ENCODE data around the gene IPO5.

DNA sequence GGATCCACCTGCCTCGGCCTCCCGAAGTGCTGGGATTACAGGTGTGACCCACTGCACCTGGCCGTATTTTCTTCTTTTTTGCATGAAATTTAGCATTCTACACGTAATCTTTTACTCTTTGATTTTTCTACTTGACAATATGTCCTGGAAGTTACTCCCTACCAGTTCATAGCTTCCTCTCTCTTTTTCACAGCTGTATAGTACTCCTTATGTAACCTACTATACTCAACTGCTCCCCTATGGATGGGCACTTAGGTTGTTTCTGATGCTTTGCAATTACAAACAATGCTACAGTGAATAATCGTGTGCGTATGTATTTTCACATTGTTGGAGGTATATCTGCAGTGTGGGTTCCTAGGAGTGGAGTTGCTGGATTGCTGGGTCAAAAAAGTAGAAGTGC lies 98.9 kb downstream of the IPO5 start:
- TF ChIP-seq, protein P1, sequence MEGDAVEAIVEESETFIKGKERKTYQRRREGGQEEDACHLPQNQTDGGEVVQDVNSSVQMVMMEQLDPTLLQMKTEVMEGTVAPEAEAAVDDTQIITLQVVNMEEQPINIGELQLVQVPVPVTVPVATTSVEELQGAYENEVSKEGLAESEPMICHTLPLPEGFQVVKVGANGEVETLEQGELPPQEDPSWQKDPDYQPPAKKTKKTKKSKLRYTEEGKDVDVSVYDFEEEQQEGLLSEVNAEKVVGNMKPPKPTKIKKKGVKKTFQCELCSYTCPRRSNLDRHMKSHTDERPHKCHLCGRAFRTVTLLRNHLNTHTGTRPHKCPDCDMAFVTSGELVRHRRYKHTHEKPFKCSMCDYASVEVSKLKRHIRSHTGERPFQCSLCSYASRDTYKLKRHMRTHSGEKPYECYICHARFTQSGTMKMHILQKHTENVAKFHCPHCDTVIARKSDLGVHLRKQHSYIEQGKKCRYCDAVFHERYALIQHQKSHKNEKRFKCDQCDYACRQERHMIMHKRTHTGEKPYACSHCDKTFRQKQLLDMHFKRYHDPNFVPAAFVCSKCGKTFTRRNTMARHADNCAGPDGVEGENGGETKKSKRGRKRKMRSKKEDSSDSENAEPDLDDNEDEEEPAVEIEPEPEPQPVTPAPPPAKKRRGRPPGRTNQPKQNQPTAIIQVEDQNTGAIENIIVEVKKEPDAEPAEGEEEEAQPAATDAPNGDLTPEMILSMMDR (IDR thresholded peaks at IDR 0.05; ENCODE audit: borderline replicate concordance, extremely low read depth, low read length, poor library complexity, severe bottlenecking), result no peak
- TF ChIP-seq EZH2 (IDR thresholded peaks at IDR 0.05; ENCODE audit: borderline replicate concordance, low read depth, low read length, severe bottlenecking), result no peak
